Measurements from ENCODE around the gene ACACB.

DNA sequence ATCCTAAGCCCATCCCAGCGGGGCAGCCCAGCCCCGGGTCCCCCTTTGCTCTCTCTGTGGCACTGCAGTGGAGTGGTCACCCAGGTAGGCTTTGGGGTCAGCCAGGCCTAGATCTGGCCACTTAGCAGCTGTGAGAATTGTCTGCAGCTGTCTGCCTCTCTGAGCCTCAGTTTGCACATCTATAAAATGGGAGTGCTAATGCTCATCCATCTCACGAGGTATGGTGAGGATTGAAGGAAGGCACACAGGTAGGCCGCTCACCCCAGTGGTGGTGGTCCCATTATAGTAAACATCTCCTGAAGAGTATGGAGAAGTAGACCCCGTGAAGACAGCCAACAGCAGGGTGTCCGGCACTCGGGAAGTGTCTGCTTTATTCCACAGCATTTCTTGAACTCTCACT is 183.5 kb downstream of the ACACB start:
- TF ChIP-seq, protein P1, sequence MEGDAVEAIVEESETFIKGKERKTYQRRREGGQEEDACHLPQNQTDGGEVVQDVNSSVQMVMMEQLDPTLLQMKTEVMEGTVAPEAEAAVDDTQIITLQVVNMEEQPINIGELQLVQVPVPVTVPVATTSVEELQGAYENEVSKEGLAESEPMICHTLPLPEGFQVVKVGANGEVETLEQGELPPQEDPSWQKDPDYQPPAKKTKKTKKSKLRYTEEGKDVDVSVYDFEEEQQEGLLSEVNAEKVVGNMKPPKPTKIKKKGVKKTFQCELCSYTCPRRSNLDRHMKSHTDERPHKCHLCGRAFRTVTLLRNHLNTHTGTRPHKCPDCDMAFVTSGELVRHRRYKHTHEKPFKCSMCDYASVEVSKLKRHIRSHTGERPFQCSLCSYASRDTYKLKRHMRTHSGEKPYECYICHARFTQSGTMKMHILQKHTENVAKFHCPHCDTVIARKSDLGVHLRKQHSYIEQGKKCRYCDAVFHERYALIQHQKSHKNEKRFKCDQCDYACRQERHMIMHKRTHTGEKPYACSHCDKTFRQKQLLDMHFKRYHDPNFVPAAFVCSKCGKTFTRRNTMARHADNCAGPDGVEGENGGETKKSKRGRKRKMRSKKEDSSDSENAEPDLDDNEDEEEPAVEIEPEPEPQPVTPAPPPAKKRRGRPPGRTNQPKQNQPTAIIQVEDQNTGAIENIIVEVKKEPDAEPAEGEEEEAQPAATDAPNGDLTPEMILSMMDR (IDR thresholded peaks at IDR 0.05; ENCODE audit: borderline replicate concordance, extremely low read depth, low read length, poor library complexity, severe bottlenecking), result no peak
- no peak for TF ChIP-seq EZH2 (IDR thresholded peaks at IDR 0.05; ENCODE audit: borderline replicate concordance, low read depth, low read length, severe bottlenecking)

Measured in DND-41 (cell line).